Karpas-422 (cell line): ENCODE measurements around the gene FNDC3A. TPM values are rescaled to one million over a fixed set of nuclear protein-coding genes. Genes with fewer than 3 reads are reported as not detected.

Source experiments
- small RNA-seq: library from RNA; depleted of rRNA; stranded (forward); fragments of <200 nt; gene quantifications from one replicate; pipeline ENCODE3, GENCODE V24; 2014
- total RNA-seq: library from RNA; depleted of rRNA; stranded (reverse); fragments of >200 nt; shearing (Covaris generic); gene quantifications from 2 replicates; pipeline ENCODE4 v1.2.3, GENCODE V29; 2014; ENCODE audit warnings: low replicate concordance; rRNA removed

FNDC3A gene
- total RNA-seq, 1 experiment from 2014 or later, result 36.0 TPM

Small RNAs within 50 kb of the gene (small RNA-seq; reads per million reads assigned to genes)
- gene COX7CP1, result not detected
- gene RNU6-60P, result not detected
- gene RNY3P2, result not detected

Other genes with a start within 250 kb of the FNDC3A start
- not detected in 2 replicates for gene MLNR, start 244.4 kb downstream of the FNDC3A start, total RNA-seq